IMR-90 (cell line): Measurements from ENCODE around the gene IL18R1. TPM values are rescaled to one million over a fixed set of nuclear protein-coding genes. Genes with fewer than 3 reads are reported as not detected.

Experiments used
- ATAC-seq: fragments of 200-7000 bp; cut with Tn5 transposase; 2 replicates; pipeline ENCODE4 v1.9.1; 2020; ENCODE audit warnings: low read depth, mild to moderate bottlenecking, moderate library complexity
- BruUV-seq: library from RNA; stranded (reverse); fragments of 400-500 nt; replicated peaks from 2 replicates; lab custom pipeline; 2021; lab: Mats Ljungman, UMichigan
- CTCF ChIA-PET: fragments of 300-600 bp; formaldehyde crosslinking; extraction: SDS; loops from one replicate; lab custom pipeline; 2021; ENCODE audit warnings: antibody characterized with exemption; lab: Yijun Ruan, JAX
- POLR2A ChIA-PET: fragments of 300-600 bp; sonication (Branson Sonifier 250); formaldehyde crosslinking; loops from one replicate; lab custom pipeline; 2022; ENCODE audit warnings: antibody characterized with exemption; ENCODE audit not compliant: unreplicated experiment; lab: Charles Lee
- DNase-seq: peaks from one replicate; pipeline ENCODE4 v3.0.0; 2013
- H2AFZ ChIP-seq: replicated peaks from 2 replicates; pipeline ENCODE3; 2013; ENCODE audit warnings: low read length, mild to moderate bottlenecking; ENCODE audit not compliant: poor library complexity
- H2AK5ac ChIP-seq: 2 replicates; pipeline ENCODE4 v1.6.1; 2013; ENCODE audit warnings: low read depth, low read length, inconsistent platforms
- H2AK9ac ChIP-seq: replicated peaks from 2 replicates; pipeline ENCODE3; 2013; ENCODE audit warnings: mild to moderate bottlenecking, low read depth, low read length, moderate library complexity; ENCODE audit not compliant: poor library complexity
- H2BK120ac ChIP-seq: 2 replicates; pipeline ENCODE4 v1.6.1; 2013; ENCODE audit warnings: low read depth, low read length, inconsistent platforms
- H2BK15ac ChIP-seq: 3 replicates; pipeline ENCODE4 v1.6.1; 2013; ENCODE audit warnings: low read depth, low read length, inconsistent platforms
- H2BK20ac ChIP-seq: 2 replicates; pipeline ENCODE4 v1.6.1; 2013; ENCODE audit warnings: low read depth, mild to moderate bottlenecking, inconsistent platforms, low read length, moderate library complexity
- H2BK5ac ChIP-seq: 2 replicates; pipeline ENCODE4 v1.6.1; 2013; ENCODE audit warnings: mild to moderate bottlenecking, low read depth, low read length, inconsistent platforms; ENCODE audit not compliant: poor library complexity, severe bottlenecking
- H3K14ac ChIP-seq: replicated peaks from 2 replicates; pipeline ENCODE4 v1.6.1; 2013; ENCODE audit warnings: low read depth, low read length, inconsistent platforms
- H3K18ac ChIP-seq: 2 replicates; pipeline ENCODE4 v1.6.1; 2013; ENCODE audit warnings: low read depth, low read length, control low read depth
- H3K23ac ChIP-seq: 2 replicates; pipeline ENCODE4 v1.6.1; 2013; ENCODE audit warnings: low read depth, low read length, inconsistent platforms
- H3K27ac ChIP-seq: 2 replicates; pipeline ENCODE4 v1.5.1; 2013; ENCODE audit warnings: mild to moderate bottlenecking, control low read depth, low read length; ENCODE audit not compliant: insufficient read depth
- H3K27me3 ChIP-seq: 2 replicates; pipeline ENCODE4 v1.6.1; 2013; ENCODE audit warnings: low read length; ENCODE audit not compliant: control insufficient read depth, insufficient read depth
- H3K36me3 ChIP-seq: 2 replicates; pipeline ENCODE4 v1.6.1; 2013; ENCODE audit warnings: low read length, mixed read lengths; ENCODE audit not compliant: control insufficient read depth, insufficient read depth
- H3K4ac ChIP-seq: 2 replicates; pipeline ENCODE4 v1.6.1; 2013; ENCODE audit warnings: low read depth, low read length, inconsistent platforms
- H3K4me1 ChIP-seq: 2 replicates; pipeline ENCODE4 v1.6.1; 2013; ENCODE audit warnings: low read length, mixed read lengths; ENCODE audit not compliant: control insufficient read depth, insufficient read depth
- H3K4me2 ChIP-seq: 2 replicates; pipeline ENCODE4 v1.6.1; 2013; ENCODE audit warnings: low read depth, mild to moderate bottlenecking, control low read depth, low read length, moderate library complexity
- H3K4me3 ChIP-seq: 2 replicates; pipeline ENCODE4 v1.5.1; 2013; ENCODE audit warnings: low read depth, mild to moderate bottlenecking, control low read depth, low read length, moderate library complexity; ENCODE audit not compliant: insufficient read depth
- H3K56ac ChIP-seq: 2 replicates; pipeline ENCODE4 v1.6.1; 2013; ENCODE audit warnings: low read length, inconsistent platforms; ENCODE audit not compliant: insufficient read depth; ENCODE audit errors: extremely low read depth
- H3K79me1 ChIP-seq, 2 experiments: 2 replicates each; pipeline ENCODE4 v1.6.1; 2013; ENCODE audit warnings: low read length in 2 of 2, inconsistent platforms in 1 of 2, low read depth in 1 of 2
- H3K9ac ChIP-seq: 2 replicates; pipeline ENCODE4 v1.6.1; 2013; ENCODE audit warnings: low read depth, low read length, control low read depth
- H3K9me1 ChIP-seq: 2 replicates; pipeline ENCODE4 v1.6.1; 2013; ENCODE audit warnings: low read length, inconsistent platforms; ENCODE audit not compliant: insufficient read depth
- H3K9me3 ChIP-seq: 2 replicates; pipeline ENCODE4 v1.6.1; 2013; ENCODE audit warnings: low read length; ENCODE audit not compliant: control insufficient read depth, insufficient read depth
- H4K20me1 ChIP-seq: 2 replicates; pipeline ENCODE4 v1.6.1; 2013; ENCODE audit warnings: low read length, inconsistent platforms; ENCODE audit not compliant: insufficient read depth
- H4K5ac ChIP-seq: 2 replicates; pipeline ENCODE4 v1.6.1; 2013; ENCODE audit warnings: mild to moderate bottlenecking, low read depth, low read length, control low read depth
- H4K8ac ChIP-seq, 2 experiments: 2 replicates each; pipeline ENCODE4 v1.6.1; 2013; ENCODE audit warnings: low read depth in 2 of 2, low read length in 2 of 2, control low read depth in 1 of 2, inconsistent platforms in 1 of 2
- H4K91ac ChIP-seq: 2 replicates; pipeline ENCODE4 v1.6.1; 2013; ENCODE audit warnings: low read depth, low read length, inconsistent platforms; ENCODE audit not compliant: insufficient read depth
- BHLHE40 ChIP-seq: fragments of 150-350 bp; IDR thresholded peaks from 2 replicates; pipeline ENCODE4 v1.6.1; 2016; ENCODE audit warnings: mild to moderate bottlenecking, low read depth, low read length
- CEBPB ChIP-seq: IDR thresholded peaks from 2 replicates; pipeline ENCODE4 v1.6.1; 2012; ENCODE audit warnings: low read depth, low read length, improper control_type of control experiment
- CHD1 ChIP-seq: IDR thresholded peaks from 2 replicates; pipeline ENCODE4 v1.6.1; 2012; ENCODE audit warnings: low read depth, low read length, improper control_type of control experiment
- FOS ChIP-seq: fragments of 150-350 bp; IDR thresholded peaks from 2 replicates; pipeline ENCODE4 v1.6.1; 2016; ENCODE audit warnings: low read depth, low read length
- MAFK ChIP-seq: IDR thresholded peaks from 2 replicates; pipeline ENCODE4 v1.6.1; 2012; ENCODE audit warnings: low read depth, low read length, improper control_type of control experiment
- MAZ ChIP-seq: IDR thresholded peaks from 2 replicates; pipeline ENCODE4 v1.6.1; 2012; ENCODE audit warnings: low read depth, mild to moderate bottlenecking, low read length, improper control_type of control experiment, moderate library complexity, borderline replicate concordance
- MXI1 ChIP-seq: IDR thresholded peaks from 2 replicates; pipeline ENCODE4 v1.6.1; 2012; ENCODE audit warnings: low read depth, mild to moderate bottlenecking, low read length, moderate library complexity, borderline replicate concordance
- NFE2L2 ChIP-seq: fragments of 150-350 bp; IDR thresholded peaks from 2 replicates; pipeline ENCODE4 v1.6.1; 2016; ENCODE audit warnings: low read depth, mild to moderate bottlenecking, low read length
- POLR2A ChIP-seq: IDR thresholded peaks from 2 replicates; pipeline ENCODE4 v1.6.1; 2012; ENCODE audit warnings: mild to moderate bottlenecking, low read depth, low read length
- RAD21 ChIP-seq: IDR thresholded peaks from 2 replicates; pipeline ENCODE4 v1.6.1; 2012; ENCODE audit warnings: low read length, improper control_type of control experiment
- RCOR1 ChIP-seq: IDR thresholded peaks from 2 replicates; pipeline ENCODE4 v1.6.1; 2012; ENCODE audit warnings: mild to moderate bottlenecking, low read length, improper control_type of control experiment; ENCODE audit not compliant: insufficient replicate concordance
- RFX5 ChIP-seq: IDR thresholded peaks from 2 replicates; pipeline ENCODE4 v1.8.0; 2012; ENCODE audit warnings: low read depth, mild to moderate bottlenecking, low read length, moderate library complexity
- SMC3 ChIP-seq: fragments of 150-350 bp; IDR thresholded peaks from 2 replicates; pipeline ENCODE4 v1.6.1; 2016; ENCODE audit warnings: low read depth, mild to moderate bottlenecking, antibody characterized with exemption, low read length, moderate library complexity
- WGBS, 2 experiments: methylation state at CpG; one replicate each; pipeline versions ENCODE4 v1.1.5 to v1.1.7; 2013; ENCODE audit warnings: missing lambda C conversion rate in 2 of 2; ENCODE audit not compliant: insufficient read length in 1 of 2; ENCODE audit errors: extremely low coverage in 2 of 2; 5-methylcytosine and 5-hydroxymethylcytosine counted together
- dilution Hi-C: fragments of 300-500 bp; cut with HindIII; formaldehyde crosslinking; loops from one replicate; pipeline ENCODE4 v1.14.3; 2018; ENCODE audit warnings: low sequenced_read_pairs; ENCODE audit not compliant: unreplicated experiment
- in situ Hi-C: fragments of 300-500 bp; cut with MboI; formaldehyde crosslinking; loops from 3 replicates; pipeline ENCODE4 v1.14.3; 2019; ENCODE audit warnings: low sequenced_read_pairs, inconsistent platforms, mixed read lengths
- intact Hi-C: fragments of 100-400 bp; cut with micrococcal nuclease; formaldehyde crosslinking; loops from 2 replicates; pipeline ENCODE4 v1.10.0; 2022
- polyA plus RNA-seq, 3 experiments: library from polyadenylated mRNA; depleted of rRNA; stranded (reverse); fragments of >200 nt; gene quantifications; 2 replicates each; pipeline ENCODE4 v1.2.3, GENCODE V29; 2012; ENCODE audit warnings: low replicate concordance in 1 of 3
- total RNA-seq: library from RNA; depleted of rRNA; stranded (reverse); fragments of >200 nt; gene quantifications from 2 replicates; pipeline ENCODE4 v1.2.3, GENCODE V29; 2012
- TF ChIP-seq, protein P1 (sequence below): fragments of 150-350 bp; IDR thresholded peaks from 2 replicates; pipeline ENCODE4 v1.6.1; 2016; ENCODE audit warnings: low read depth, mild to moderate bottlenecking, low read length, moderate library complexity, borderline replicate concordance
- TF ChIP-seq, protein P2 (sequence below): fragments of 150-350 bp; IDR thresholded peaks from 2 replicates; pipeline ENCODE4 v1.6.1; 2017; ENCODE audit warnings: mild to moderate bottlenecking, antibody characterized with exemption, low read length, low read depth
- TF ChIP-seq, protein P3 (sequence below): conservative IDR thresholded peaks from 2 replicates; pipeline ENCODE4 v1.5.1; 2012; ENCODE audit warnings: mild to moderate bottlenecking, low read depth, low read length, improper control_type of control experiment

The IL18R1 gene
- total and polyA plus RNA-seq, 2 of the 4 experiments (the other 2 are of a cell fraction): 0.18 to 0.24 TPM

DNA sequence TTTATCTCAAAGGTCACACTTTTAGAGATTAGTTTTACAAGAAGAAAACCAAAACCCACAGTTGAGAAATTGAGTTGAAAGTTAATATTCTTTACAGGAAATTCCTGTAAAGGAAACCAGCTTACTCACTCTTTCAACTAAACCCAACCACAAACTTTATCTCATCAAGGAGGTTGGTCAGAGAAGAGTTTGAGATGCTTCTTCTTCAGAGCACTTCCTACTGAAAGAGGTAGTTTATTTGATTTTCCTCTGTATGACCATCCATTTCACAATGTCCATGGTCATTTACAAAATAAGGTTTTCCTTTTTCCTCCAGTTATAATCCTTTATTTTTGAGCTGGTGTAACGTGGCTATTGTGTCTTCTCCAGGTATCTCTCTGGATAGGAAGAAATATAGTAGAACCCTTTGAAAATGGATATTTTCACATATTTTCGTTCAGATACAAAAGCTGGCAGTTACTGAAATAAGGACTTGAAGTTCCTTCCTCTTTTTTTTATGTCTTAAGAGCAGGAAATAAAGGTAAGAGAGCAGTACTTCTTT is 62.9 kb downstream of the IL18R1 start:
- no peak for TF ChIP-seq RAD21
- TF ChIP-seq MAFK: no peak
- no peak for TF ChIP-seq MXI1
- TF ChIP-seq, protein P1, sequence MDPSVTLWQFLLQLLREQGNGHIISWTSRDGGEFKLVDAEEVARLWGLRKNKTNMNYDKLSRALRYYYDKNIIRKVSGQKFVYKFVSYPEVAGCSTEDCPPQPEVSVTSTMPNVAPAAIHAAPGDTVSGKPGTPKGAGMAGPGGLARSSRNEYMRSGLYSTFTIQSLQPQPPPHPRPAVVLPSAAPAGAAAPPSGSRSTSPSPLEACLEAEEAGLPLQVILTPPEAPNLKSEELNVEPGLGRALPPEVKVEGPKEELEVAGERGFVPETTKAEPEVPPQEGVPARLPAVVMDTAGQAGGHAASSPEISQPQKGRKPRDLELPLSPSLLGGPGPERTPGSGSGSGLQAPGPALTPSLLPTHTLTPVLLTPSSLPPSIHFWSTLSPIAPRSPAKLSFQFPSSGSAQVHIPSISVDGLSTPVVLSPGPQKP: no peak
- TF ChIP-seq, protein P2, sequence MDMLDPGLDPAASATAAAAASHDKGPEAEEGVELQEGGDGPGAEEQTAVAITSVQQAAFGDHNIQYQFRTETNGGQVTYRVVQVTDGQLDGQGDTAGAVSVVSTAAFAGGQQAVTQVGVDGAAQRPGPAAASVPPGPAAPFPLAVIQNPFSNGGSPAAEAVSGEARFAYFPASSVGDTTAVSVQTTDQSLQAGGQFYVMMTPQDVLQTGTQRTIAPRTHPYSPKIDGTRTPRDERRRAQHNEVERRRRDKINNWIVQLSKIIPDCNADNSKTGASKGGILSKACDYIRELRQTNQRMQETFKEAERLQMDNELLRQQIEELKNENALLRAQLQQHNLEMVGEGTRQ: no peak
- no peak for TF ChIP-seq CEBPB
- TF ChIP-seq, protein P3, sequence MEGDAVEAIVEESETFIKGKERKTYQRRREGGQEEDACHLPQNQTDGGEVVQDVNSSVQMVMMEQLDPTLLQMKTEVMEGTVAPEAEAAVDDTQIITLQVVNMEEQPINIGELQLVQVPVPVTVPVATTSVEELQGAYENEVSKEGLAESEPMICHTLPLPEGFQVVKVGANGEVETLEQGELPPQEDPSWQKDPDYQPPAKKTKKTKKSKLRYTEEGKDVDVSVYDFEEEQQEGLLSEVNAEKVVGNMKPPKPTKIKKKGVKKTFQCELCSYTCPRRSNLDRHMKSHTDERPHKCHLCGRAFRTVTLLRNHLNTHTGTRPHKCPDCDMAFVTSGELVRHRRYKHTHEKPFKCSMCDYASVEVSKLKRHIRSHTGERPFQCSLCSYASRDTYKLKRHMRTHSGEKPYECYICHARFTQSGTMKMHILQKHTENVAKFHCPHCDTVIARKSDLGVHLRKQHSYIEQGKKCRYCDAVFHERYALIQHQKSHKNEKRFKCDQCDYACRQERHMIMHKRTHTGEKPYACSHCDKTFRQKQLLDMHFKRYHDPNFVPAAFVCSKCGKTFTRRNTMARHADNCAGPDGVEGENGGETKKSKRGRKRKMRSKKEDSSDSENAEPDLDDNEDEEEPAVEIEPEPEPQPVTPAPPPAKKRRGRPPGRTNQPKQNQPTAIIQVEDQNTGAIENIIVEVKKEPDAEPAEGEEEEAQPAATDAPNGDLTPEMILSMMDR: no peak
- TF ChIP-seq RFX5: no peak
- TF ChIP-seq FOS: no peak
- no peak for TF ChIP-seq BHLHE40
- TF ChIP-seq MAZ: no peak
- no peak for TF ChIP-seq NFE2L2
- TF ChIP-seq SMC3: no peak
- no peak for TF ChIP-seq RCOR1
- TF ChIP-seq CHD1: no peak
- TF ChIP-seq POLR2A: no peak
- H3K27ac ChIP-seq: no peak overlapping the region
- no peak overlapping the region for H4K91ac ChIP-seq
- H3K14ac ChIP-seq: no peak overlapping the region
- H3K4me3 ChIP-seq: no peak overlapping the region
- no peaks in the 10 kb centered on the region for H3K9me1 ChIP-seq
- no peaks in the 10 kb centered on the region for H3K79me1 ChIP-seq
- no peak overlapping the region for H3K4me2 ChIP-seq
- no peak overlapping the region for H2AK9ac ChIP-seq
- H2AK5ac ChIP-seq: no peak overlapping the region
- no TSS peak for BruUV-seq
- peak; percentile 19 for DNase-seq
- H2BK120ac ChIP-seq: no peak overlapping the region
- H3K9ac ChIP-seq: no peak overlapping the region
- H3K36me3 ChIP-seq: no peaks in the 10 kb centered on the region
- H3K27me3 ChIP-seq: peaks cover 20% of the 10 kb centered on the region
- H4K8ac ChIP-seq: no peak overlapping the region
- no peak overlapping the region for H4K5ac ChIP-seq
- H3K4ac ChIP-seq: no peak overlapping the region
- no peak overlapping the region for H2BK20ac ChIP-seq
- ChIA-PET CTCF (interaction anchor here (1.3 kb wide), 1 partner anchor 12 kb away, joined by 3 read pairs; no protein-coding TSS in a partner anchor), POLR2A (no interaction called here)
- no peaks in the 10 kb centered on the region for H3K9me3 ChIP-seq
- ATAC-seq: no peak
- no peak overlapping the region for H3K23ac ChIP-seq
- no peak overlapping the region for H3K56ac ChIP-seq
- intact Hi-C loops (no loop called here), in situ Hi-C loops (no loop called here), dilution Hi-C loops (no loop called here)
- no peaks in the 10 kb centered on the region for H4K20me1 ChIP-seq
- no peak overlapping the region for H3K18ac ChIP-seq
- H2BK15ac ChIP-seq: no peak overlapping the region
- no CpG with 5 or more reads among the region's 2 CpGs for WGBS, 2 experiments
- no peak overlapping the region for H2BK5ac ChIP-seq
- H3K4me1 ChIP-seq: no peaks in the 10 kb centered on the region
- H2AFZ ChIP-seq: no peak overlapping the region
